Mesodermal cell (in vitro differentiated cells): ENCODE data around the gene GSC2.

Source experiments
- H3K27ac ChIP-seq: 2 replicates; pipeline ENCODE4 v1.7.0; 2013; ENCODE audit warnings: mild to moderate bottlenecking, low read depth, low read length, moderate library complexity; ENCODE audit not compliant: severe bottlenecking
- H3K36me3 ChIP-seq: 2 replicates; pipeline ENCODE4 v1.7.1; 2013; ENCODE audit warnings: mild to moderate bottlenecking, low read length, moderate library complexity; ENCODE audit not compliant: control insufficient read depth, insufficient read depth
- H3K4me1 ChIP-seq: one replicate; pipeline ENCODE4 v1.7.1; 2013; ENCODE audit warnings: mild to moderate bottlenecking, low read length; ENCODE audit not compliant: insufficient read depth, control insufficient read depth, poor library complexity, severe bottlenecking
- H3K4me3 ChIP-seq: 2 replicates; pipeline ENCODE4 v1.7.0; 2013; ENCODE audit warnings: low read length, control low read depth, mild to moderate bottlenecking; ENCODE audit not compliant: insufficient read depth, poor library complexity, severe bottlenecking; ENCODE audit errors: extremely low read depth
- H3K9me3 ChIP-seq: 2 replicates; pipeline ENCODE4 v1.7.1; 2013; ENCODE audit warnings: mild to moderate bottlenecking, low read length, moderate library complexity; ENCODE audit not compliant: control insufficient read depth
- WGBS, 2 experiments: methylation state at CpG; one replicate each; pipeline ENCODE4 v1.1.5; 2013; ENCODE audit warnings: missing lambda C conversion rate in 2 of 2; ENCODE audit not compliant: insufficient coverage in 2 of 2; 5-methylcytosine and 5-hydroxymethylcytosine counted together

The GSC2 gene

DNA sequence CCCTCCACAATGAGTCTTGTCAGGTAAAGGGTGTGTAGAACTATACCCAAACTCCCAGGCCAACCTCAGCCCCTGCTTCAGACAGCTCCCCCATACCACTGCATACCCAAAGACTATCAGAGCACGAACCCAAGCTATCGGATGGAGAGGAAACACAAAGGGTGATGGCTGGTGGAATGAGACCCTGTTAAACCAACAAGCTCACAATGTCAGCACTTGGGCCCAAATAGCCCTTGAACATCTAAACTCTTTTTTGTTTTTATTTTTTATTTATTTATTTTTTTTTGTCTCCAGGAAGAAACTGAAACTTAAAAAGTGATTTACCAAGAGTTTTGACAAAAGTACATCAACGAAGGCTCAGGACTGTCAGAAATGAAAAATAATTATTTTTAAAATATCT, 38.5 kb downstream of the GSC2 start:
- Histone ChIP-seq H3K9me3 (no peaks in the 10 kb centered on the region), H3K36me3 (peaks cover 20% of the 10 kb centered on the region)

DNA sequence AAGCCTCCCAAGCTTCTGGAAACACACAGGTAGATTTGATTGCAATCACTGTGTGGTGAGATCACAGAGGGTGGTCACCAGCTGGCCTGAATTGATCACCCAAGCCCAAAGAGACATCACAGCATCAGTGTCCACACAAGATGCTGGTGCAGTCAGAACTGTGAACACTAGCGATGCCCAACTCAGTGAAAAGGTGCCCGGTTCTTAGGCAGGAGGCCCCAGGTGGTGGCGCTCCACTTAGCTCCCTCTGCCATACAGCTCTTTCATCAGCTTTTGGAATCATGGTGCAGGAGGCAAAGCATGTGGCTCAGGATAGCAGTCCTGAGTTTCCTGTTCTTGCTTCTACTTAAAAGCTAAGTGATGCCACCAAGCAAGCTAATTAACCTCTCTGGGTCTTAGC, 39.0 kb downstream of the GSC2 start:
- H3K9me3 ChIP-seq = no peaks in the 10 kb centered on the region
- 80 to 97% methylated on average over 3 of the region's 3 CpGs for WGBS, 2 experiments
- H3K4me3 ChIP-seq = no peak overlapping the region
- no peak overlapping the region for H3K27ac ChIP-seq
- no peaks in the 10 kb centered on the region for H3K4me1 ChIP-seq
- H3K36me3 ChIP-seq = peaks cover 16% of the 10 kb centered on the region

More for the DNA sequence above, 38.5 kb downstream of the GSC2 start:
- no CpG with 5 or more reads among the region's 3 CpGs for WGBS, 2 experiments
- no peaks in the 10 kb centered on the region for H3K4me1 ChIP-seq
- no peak overlapping the region for H3K27ac ChIP-seq
- no peak overlapping the region for H3K4me3 ChIP-seq

DNA sequence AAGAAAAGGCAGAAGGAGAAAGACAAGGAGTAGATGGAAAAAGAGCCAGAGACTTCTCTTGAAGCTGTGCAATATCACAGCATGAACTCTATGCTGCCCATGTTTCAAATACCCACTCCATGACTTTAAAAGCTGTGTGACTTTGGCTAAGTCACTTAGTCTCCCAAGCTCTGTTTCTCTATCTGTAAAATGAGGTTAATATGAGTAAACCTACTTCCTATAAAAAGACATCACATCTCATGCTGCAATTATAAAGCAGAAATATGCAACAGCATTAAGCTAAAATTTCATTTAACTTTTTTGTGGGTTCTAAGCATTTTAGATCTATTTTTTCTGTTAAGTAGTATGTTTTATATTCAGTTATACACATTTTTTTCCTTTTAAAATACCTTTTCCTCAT, 39.4 kb downstream of the GSC2 start:
- Histone ChIP-seq H3K9me3 (no peaks in the 10 kb centered on the region), H3K27ac (no peak overlapping the region), H3K4me3 (no peak overlapping the region), H3K36me3 (peaks cover 12% of the 10 kb centered on the region), H3K4me1 (no peaks in the 10 kb centered on the region)

DNA sequence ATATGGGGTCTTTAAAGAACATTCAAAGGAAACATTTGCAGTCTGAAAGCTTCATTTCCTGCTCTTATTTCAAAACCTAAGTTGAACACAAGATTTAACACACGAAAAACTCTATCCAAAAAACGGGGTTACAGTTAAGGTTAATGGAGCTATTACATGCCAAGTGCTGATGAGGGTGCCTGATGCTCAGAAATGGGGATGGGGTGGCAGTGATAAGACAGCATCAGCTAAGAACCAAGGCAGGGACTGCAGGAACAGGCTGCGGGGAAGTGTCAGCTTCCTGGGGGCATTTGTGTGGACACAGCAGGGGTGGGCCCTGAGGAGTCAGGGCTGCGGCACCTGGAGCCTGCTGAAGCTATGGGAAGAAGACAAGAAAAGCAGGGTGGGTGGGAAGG, 40.0 kb downstream of the GSC2 start:
- no peak overlapping the region for H3K27ac ChIP-seq
- 51 to 52% methylated on average over 2 of the region's 4 CpGs for WGBS, 2 experiments
- no peaks in the 10 kb centered on the region for H3K4me1 ChIP-seq
- peaks cover 6% of the 10 kb centered on the region for H3K36me3 ChIP-seq
- H3K9me3 ChIP-seq = no peaks in the 10 kb centered on the region
- H3K4me3 ChIP-seq = no peak overlapping the region

DNA sequence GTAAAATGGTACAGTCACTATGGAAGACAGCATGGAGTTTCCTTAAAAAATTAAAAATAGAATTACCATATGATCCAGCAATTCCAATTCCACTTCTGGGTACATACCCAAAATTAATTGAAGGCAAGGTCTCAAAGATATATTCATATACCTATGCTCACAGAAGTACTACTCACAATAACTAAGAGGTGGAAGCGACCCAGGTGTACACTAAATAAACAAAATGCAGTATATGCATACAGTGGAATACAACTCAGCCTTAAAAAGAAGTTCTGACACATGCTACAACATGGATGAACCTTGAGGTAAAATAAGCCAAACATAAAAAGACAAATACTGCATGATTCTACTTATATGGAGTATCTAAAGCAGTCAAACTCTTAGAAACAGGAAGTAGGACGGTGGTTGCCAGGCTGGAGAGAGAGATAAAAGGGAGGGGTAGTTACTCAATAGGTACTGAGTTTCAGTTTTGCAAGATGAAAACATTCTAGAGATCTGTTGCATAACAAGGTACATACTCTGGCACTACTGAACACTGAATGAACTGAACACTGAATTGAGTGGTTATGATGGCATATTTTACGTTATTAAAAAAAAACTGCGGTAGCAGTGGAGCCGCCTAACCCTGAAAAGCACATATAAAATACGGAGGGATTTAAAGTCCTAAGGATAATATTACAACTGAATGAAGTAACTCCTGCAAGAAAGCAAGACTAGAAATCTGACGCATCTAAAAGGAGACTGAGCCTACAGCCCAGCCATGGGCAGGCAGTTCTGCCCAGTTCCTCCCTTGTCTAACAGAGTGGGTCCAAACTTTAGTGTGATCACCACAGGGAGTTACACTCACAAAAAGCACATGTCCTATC, 40.7 kb downstream of the GSC2 start:
- H3K36me3 ChIP-seq = peaks cover 3% of the 10 kb centered on the region
- no peaks in the 10 kb centered on the region for H3K9me3 ChIP-seq
- H3K4me1 ChIP-seq = no peaks in the 10 kb centered on the region
- no peak overlapping the region for H3K27ac ChIP-seq
- WGBS, 2 experiments = 75 to 85% methylated on average over 3 to 6 of the region's 7 CpGs
- no peak overlapping the region for H3K4me3 ChIP-seq

DNA sequence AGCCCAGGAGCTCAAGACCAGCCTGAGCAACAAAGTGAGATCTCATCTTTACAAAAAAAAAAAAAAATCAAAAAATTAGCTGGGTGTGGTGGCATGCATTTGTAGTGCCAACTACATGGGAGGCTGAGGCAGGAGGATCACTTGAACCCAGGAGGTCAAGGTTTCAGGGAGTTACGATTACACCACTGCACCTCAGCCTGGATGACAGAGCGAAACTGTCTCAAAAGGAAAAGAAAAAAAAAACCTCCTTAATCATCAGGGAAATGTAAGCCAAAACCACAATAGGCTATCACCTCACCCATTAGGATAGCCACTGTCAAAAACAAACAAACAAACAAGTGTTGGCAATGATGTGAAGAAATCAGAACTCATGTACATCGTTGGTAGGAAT, 41.3 kb downstream of the GSC2 start:
- no peak overlapping the region for H3K27ac ChIP-seq
- whole genome bisulfite sequencing, 2 experiments = 82% methylated on average over 2 of the region's 3 CpGs; no CpG with 5 or more reads in 1 of the 2 experiments
- H3K9me3 ChIP-seq = no peaks in the 10 kb centered on the region
- no peaks in the 10 kb centered on the region for H3K4me1 ChIP-seq
- H3K36me3 ChIP-seq = peaks cover 3% of the 10 kb centered on the region
- H3K4me3 ChIP-seq = no peak overlapping the region

DNA sequence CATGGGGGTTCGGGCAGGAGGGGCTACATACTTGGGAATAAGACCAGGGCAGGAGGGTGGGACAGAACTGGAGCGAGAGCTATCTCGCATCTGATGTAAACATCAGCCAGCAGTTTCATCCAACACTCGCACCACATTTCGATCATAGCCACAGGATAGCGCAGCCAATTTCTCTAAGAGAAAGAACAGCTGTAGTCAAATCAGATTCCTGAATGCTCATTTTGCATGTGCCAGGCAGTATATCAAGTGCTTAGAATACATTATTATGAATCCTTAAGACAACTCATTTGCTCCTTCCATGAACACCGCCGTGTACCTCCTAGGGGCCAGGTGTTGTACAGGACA, 42.4 kb downstream of the GSC2 start:
- H3K9me3 ChIP-seq = no peaks in the 10 kb centered on the region
- 98 to 100% methylated on average over 3 to 6 of the region's 8 CpGs for WGBS, 2 experiments
- H3K4me1 ChIP-seq = no peaks in the 10 kb centered on the region
- peaks cover 3% of the 10 kb centered on the region for H3K36me3 ChIP-seq
- H3K27ac ChIP-seq = no peak overlapping the region
- no peak overlapping the region for H3K4me3 ChIP-seq

DNA sequence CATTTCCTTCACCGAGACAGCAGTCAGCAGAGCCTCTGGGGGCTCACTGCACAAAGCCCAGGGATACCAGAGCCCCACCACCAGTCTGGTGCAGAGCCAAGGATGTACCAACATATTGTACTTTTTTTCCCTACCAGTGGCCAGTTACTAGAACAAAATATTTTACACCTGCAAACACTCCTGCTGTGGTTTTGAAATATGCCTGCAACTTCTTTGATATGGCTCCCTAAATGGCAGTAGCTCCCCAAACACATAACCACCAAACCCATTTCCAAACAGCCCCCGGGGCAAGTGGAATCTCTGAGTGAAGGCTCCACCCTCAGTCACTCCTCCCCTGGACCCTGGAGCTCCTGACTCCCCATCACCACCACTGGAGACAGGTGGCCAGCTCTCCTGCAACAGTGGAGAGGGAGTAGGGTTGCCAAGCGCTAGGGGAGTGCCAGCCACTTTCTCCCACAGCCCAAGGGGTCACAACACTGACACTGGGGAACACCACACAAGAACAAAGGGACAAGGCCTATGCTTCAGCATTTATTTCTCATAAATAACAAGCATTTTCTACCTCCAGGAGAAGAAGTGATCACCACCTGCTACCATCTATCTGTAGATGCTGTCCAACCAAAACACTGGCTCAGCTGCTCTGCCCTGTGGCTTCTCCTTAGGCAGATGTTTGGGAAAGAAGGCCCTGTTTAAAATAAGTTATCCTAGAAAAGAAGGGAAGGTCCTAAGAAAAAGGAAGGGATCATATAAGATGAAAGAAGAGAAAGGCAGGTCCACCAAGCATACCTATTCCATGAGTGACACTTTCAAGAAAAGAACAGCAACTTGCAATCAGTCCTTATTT, 43.0 kb downstream of the GSC2 start:
- Histone ChIP-seq H3K9me3 (no peaks in the 10 kb centered on the region), H3K4me1 (no peaks in the 10 kb centered on the region), H3K4me3 (no peak overlapping the region), H3K36me3 (peaks cover 3% of the 10 kb centered on the region), H3K27ac (no peak overlapping the region)
- 81 to 91% methylated on average over 2 of the region's 3 CpGs for WGBS, 2 experiments

DNA sequence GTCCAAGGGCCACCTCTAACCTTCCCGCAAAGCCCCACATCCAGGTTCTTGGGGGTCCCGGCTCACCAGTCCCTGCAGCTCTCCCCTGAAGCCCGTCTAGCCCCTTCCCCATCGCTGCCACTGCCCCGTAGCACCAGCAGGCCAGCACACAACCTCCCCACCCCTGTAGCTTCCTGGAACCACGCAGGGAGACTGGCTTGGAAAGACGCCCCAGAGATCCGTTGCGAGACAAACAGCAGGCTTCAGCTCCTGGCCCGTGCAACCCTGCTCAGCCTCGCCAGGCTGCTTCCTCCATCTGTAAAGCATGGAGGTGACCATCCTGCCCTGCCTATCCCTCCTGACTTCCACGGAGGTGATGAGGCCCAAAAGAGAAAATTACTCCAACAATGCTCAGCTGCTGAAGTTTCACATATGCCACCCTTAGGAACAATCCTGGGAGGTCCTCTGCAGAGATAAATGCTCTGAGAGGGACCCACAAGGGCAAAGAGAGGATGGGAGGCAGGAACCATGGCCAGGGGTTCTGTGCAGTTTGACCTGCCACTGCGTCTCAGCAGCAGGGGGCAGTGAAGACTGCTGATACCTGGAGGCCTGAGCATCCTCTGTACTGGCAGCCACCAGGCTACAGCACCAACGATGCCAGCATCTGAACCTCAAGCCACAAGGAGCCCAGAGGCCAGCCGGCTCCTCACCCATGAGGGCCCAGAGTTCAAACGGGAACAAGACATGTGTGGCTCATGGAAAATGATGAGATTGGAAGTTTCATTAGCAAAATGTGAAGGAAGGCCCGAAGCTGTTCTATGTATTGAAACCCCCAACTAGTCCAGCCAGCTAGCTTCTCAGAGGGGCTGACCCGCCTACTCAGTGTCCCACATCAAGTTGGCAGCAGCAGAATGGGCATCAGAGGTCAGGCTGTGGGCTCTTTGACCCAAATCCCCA, 44.0 kb downstream of the GSC2 start:
- WGBS, 2 experiments = 86 to 91% methylated on average over 13 to 16 of the region's 18 CpGs

DNA sequence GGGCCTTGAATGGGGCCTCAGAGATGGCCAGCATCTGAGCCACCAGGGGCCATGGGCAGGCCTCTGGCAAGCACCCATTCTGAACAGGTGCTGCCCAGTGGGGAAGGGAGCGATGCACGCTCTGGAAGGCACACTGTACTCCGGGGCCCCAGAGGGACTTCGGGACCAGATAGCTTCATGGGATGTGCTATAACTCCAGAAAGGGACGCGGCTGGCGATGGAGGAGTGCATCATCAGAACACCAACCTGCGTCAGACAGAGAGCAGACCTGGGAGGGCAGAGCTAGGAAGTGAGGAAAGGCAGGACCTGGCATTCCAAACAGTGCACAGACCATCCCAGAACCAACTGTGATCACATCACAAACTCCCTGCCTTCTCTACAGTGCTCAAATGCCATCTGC, 44.6 kb downstream of the GSC2 start:
- H3K4me1 ChIP-seq = no peaks in the 10 kb centered on the region
- H3K36me3 ChIP-seq = peaks cover 3% of the 10 kb centered on the region
- H3K4me3 ChIP-seq = no peak overlapping the region
- H3K27ac ChIP-seq = no peak overlapping the region
- no peaks in the 10 kb centered on the region for H3K9me3 ChIP-seq
- WGBS, 2 experiments = 96 to 97% methylated on average over 7 to 8 of the region's 8 CpGs

More for the DNA sequence above, 44.0 kb downstream of the GSC2 start:
- Histone ChIP-seq H3K4me3 (no peak overlapping the region), H3K27ac (no peak overlapping the region), H3K36me3 (peaks cover 3% of the 10 kb centered on the region), H3K4me1 (no peaks in the 10 kb centered on the region), H3K9me3 (no peaks in the 10 kb centered on the region)
